GM12874 (cell line): Measurements from ENCODE around the gene LCN12.

Experiments used
- TF ChIP-seq, protein P1 (sequence below): IDR thresholded peaks from 2 replicates; pipeline ENCODE4 v1.5.1; 2011; ENCODE audit warnings: low read depth, mild to moderate bottlenecking, control low read depth, low read length, moderate library complexity; ENCODE audit not compliant: insufficient read depth

The LCN12 gene

DNA sequence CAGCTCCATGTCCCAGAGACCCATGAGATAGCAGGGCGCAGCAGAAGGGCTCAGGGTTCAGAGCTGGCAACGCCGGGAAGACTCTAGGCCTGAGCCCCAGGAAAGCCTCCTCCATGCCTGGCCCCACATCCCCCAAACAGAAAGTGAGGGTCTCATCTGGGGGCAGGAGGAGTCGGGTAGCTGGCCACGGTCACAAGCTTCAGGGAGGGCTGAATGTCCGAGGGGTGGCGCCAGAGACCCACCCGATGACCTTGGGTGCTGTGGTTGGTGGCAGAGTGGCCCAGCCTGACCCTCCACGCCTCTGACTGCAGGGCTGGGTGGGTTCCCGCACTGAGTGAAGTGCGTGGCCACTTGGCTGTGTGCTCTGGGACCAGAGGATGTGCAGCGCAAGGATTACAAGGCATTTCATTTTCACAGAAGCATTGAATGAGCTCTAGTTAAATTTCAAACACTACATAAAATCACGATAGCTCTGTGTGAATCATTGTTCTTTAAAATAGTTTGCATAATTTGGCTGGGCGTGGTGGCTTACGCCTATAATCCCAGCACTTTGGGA is 4.0 kb upstream of the LCN12 start:
- TF ChIP-seq, protein P1, sequence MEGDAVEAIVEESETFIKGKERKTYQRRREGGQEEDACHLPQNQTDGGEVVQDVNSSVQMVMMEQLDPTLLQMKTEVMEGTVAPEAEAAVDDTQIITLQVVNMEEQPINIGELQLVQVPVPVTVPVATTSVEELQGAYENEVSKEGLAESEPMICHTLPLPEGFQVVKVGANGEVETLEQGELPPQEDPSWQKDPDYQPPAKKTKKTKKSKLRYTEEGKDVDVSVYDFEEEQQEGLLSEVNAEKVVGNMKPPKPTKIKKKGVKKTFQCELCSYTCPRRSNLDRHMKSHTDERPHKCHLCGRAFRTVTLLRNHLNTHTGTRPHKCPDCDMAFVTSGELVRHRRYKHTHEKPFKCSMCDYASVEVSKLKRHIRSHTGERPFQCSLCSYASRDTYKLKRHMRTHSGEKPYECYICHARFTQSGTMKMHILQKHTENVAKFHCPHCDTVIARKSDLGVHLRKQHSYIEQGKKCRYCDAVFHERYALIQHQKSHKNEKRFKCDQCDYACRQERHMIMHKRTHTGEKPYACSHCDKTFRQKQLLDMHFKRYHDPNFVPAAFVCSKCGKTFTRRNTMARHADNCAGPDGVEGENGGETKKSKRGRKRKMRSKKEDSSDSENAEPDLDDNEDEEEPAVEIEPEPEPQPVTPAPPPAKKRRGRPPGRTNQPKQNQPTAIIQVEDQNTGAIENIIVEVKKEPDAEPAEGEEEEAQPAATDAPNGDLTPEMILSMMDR, result peak; percentile 78

DNA sequence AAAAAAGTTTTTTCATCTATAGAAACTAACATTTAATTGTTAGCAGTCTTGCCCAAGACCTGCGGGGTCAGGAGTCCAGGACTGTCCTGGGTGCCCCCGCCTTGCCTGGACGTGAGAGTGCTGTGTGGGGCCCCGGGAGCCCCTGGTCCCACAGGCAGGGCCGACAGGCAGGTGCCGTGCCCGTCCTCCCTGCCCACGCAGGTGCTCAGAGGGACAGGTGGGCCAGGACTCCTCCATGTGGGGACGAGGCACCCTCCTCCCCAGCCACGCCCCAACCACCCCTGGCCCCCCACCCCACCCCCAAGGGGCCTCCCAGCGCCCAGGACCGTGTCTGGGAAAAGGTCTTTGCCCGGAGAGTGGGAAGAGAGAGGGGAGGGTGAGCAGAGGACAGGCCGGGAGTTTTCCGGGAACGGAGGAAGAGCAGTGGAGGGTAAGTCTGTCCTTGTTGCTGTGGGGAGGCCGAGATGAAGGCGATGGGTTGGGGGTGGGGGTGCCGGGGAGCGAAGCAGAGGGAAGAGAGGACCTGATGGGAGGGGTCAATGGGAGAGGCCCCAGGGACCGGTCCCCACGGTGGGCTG is 2.7 kb upstream of the LCN12 start:
- TF ChIP-seq, protein P1, result no peak

DNA sequence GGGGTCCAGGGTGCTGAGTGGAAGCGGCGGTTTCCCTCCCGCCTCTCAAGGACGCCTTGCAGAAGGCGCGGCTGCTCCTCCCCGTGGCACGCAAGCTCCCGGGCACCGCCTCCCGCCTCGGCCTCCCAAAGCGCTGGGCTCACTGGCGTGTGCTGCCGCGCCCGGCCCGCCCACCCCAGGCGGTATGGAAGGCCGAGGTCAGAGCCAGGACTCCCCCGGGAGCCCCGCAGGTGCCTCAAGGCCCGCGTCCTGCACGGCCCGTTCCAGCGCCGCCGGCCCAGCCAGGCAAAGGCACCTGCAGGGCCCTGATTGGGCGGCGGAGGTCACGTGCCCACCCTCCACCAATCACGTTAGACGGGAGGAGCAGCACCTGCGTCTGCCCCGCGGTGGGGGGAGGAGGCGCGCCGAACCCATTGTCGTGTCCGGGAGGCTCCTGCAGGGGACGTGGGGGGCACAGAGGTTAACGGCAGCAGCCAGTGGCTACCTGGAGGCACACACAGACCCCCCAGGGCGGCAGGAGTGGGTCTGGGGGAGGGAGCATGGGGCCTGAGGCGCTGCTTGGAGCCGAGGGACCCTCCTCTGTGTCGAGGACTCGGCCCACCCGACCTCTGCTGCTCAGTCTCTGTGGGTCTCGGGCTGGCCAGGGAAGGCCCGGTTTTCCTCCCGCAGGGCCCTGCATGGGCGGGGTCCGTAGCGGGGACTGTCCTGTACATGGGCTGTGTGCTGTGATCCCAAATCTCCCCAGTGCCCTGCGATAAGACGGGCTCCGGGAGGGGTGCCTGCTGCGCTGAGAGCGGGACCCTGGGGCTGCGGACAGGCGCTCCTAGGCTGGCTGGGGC is 2.0 kb upstream of the LCN12 start:
- TF ChIP-seq, protein P1, result peak; percentile 47

DNA sequence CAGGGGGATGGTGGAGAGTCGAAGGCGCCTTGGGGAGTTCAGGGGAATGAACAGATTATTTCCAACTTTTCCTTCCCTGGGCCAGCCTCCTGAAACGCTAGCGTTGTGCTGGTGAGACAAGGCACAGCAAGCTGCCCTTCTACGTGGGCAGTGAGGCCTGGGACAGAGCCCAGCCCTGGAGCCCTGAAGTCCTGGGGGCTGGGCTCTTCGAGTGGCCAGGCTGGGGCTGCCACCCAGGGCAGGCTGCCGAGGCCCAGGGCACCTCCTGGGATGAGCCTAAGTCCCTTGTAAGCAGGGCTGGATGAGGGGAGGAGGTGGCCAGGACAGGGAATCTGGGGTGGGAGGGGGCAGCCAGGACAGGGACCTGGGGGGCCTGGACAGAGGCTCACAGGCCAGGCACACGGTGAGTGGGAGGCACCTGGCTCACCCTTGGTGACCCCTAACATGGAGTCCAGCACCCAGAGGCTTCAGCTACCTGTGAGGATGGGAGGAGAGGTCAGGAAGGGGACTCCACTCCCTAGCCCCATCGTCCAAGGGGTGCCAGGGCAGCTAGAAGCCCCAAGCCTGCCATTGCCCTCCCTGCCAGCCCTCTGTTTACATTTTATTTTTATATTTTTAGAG is 1.3 kb upstream of the LCN12 start:
- TF ChIP-seq, protein P1, result no peak

DNA sequence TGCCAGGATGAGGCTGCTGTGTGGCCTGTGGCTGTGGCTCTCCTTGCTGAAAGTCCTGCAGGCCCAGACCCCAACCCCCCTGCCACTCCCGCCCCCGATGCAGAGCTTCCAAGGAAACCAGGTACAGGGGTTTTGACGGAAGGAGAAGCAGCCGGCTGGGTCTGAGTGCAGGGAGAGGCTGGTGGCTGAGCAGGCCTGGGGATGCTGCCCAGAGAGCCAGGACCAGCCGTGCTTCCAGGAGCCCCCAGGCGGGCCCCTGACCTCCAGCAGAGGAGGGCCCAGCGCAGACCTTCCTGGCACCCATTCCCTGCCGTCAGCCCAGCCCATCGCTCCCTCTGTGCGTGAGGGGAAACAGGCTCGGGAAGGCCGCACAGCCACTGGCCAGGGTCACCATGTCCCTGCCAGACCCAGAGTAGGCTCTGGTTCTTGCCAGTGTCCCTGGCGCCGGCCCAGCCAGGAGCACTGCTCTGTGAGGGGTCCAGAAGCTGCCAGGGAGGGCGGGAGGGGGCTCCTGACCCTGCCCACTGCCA is 313 bp downstream of the LCN12 start:
- TF ChIP-seq, protein P1, result no peak

DNA sequence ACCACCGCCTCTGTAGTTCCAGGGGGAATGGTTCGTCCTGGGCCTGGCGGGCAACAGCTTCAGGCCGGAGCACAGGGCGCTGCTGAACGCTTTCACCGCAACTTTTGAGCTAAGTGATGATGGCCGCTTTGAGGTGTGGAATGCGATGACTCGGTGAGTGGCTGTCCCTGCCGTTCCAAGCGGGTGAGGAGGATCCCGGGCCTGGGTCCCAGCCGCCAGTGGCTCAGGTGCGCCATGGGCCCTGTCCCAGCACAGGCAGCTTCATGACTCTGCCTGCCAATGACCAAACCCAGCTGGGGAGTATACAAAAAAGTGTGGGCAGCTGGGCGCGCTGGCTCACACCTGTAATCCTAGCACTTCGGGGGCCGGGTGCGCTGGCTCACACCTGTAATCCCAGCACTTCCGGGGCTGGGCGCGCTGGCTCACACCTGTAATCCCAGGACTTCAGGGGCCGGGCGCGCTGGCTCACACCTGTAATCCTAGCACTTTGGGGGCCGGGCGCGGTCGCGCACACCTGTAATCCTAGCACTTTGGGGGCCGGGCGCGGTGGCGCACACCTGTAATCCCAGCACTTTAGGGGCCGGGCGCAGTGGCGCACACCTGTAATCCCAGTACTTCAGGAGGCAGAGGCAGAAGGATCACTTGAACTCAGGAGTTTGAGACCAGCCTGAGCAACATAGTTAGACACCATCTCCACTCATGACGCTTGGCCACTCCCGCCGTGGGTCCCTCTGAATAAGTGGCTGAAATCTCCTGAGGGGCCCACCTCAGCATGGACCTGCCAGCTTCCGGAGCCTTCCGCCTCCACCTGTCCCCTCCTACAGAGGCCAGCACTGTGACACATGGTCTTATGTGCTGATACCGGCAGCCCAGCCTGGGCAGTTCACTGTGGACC is 1.1 kb downstream of the LCN12 start:
- TF ChIP-seq, protein P1, result no peak
